NCI-H510A treated with DMSO at 0.1 percent for 48 hours (cell line): ENCODE data around the gene MRPL48.
"Not testable (repeated sequence)": the region's sequence is repeated elsewhere in the genome, so short reads cannot be mapped to it uniquely, and the experiment has no call there.

Source experiments
- DNase-seq: peaks from one replicate; lab custom pipeline; 2025; lab: John Stamatoyannopoulos, UW

The MRPL48 gene

DNA sequence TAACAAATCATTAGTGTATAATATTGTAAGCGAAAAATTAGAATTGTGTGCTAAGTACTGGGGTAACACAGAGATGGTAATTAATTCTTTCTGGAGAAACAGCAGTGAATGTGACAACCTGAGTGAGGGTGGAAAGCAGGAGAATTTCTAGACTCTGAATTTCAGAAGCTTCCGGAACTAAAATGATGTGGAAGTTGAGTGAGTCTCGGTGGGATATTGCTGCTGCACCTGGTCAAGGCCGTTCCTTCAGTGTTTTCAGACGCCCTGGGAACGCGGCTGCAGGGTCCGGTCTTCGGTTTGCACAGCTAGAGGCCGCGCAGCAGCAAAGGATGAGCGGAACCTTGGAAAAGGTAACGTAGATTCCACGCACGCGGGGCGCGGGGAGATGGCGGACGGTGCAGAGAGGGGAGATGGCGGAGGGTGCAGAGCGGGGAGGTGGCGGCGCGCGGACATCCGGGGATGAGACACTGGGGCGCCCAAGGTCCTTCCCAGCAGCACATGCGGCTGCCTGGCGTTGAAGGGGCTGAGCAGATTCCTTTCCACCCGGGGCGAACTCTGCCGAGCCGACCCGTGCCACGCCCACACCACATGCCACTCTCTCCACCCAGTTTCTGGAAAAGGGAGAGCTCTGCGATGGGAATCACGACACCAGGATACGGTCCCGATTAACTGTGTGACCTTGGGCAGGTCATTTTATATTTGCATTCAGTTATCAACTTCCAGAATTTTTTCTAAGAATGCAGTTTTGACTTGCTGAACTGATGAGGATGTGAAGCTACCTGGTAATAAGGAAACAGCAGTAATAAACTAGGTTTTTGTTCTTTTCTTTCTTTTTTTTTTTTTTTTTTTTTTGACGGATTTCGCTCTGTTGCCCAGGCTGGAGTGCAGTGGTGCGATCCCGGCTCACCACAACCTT lies at the start of gene MRPL48:
Gene MRPL48 (plus strand): TSS at position 232 of the 916 bp plus-strand sequence. CDS start 98 bp downstream, at position 330.
- peak; percentile 93 for DNase-seq

DNA sequence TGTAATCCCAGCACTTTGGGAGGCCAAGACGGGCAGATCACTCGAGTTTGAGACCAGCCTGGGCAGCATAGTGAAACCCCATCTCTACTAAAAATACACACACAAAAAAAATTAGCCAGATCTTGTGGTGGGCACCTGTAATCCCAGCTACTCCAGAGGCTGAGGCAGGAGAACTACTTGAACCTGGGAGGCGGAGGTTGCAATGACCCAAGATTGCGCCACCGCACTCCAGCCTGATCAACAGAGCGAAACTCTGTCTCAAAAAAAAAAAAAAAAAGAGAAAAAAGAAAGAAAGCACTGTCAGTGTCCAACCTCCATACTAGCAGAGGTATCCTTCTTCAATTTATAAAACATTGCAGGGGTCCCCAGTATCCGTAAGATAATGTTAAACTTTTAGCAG lies 44.6 kb upstream of the MRPL48 start:
- DNase-seq = no peak

DNA sequence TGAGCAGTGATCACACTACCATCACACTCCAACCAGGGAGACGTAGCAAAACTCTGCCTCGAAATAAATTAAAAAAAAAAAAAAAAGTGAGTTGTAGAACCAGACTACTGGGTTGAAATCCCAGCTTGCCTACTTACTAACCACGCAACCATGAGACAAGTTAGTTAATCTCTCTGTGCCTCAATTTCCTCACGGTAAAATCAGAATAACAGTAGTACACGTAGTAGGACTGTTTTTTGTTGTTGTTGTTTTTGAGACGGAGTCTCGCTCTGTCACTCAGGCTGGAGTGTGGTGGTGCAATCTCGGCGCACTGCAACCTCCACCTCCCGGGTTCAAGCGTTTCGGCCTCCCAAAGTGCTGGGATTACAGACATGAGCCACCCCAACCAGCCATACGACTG lies 41.0 kb upstream of the MRPL48 start:
- no peak for DNase-seq

DNA sequence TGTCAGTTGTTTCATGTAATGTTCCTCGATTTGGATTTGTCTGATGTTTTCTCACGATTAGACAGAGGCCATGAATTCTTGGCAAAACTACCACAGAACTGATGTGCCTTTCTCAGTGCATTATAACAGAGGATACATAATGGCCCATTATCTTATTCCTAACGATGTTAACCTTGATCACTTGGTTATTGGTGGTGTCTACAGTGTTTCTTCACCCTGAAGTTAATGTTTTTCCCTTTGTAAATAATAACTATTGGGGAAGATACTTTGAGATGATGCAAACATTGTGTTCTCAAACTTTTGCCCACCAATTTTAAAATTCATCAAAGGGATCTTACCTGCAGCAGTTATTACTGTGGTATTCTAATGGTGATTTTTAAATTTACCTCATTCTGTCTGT lies 39.9 kb upstream of the MRPL48 start:
- no peak for DNase-seq

DNA sequence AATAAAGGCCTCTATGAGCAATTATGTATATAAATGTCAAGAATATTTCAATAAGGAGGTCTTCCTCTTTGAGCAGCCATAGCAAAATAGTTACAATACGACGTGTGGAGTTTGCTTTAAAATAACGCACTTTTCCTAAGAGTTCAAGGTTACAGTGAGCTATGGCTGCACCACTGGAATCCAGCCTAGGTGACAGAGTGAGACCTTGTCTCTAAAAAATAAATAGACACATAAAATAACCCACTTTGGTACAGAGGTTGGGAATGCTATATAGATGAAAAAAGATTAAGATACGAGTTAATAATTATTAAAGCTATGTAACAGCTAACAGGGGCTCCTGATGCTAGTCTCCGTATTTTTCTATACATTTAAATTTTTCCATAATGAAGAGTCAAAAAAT lies 39.4 kb upstream of the MRPL48 start:
- no peak for DNase-seq

DNA sequence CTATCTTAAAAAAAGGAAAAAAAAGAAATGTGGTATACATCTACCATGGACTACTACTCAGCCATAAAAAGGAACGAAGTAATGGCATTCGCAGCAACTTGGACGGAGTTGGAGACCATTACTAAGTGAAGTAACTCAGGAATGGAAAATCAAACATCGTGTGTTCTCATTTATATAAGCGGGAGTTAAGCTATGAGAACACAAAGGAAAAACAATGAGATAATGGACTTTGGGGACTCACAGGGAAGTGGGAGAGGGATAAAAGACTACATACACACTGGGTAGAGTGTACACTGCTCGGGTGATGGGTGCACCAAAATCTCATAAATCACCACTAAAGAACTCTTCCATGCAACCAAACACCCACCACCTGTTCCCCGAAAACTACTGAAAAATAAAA lies 38.6 kb upstream of the MRPL48 start:
- no peak for DNase-seq

DNA sequence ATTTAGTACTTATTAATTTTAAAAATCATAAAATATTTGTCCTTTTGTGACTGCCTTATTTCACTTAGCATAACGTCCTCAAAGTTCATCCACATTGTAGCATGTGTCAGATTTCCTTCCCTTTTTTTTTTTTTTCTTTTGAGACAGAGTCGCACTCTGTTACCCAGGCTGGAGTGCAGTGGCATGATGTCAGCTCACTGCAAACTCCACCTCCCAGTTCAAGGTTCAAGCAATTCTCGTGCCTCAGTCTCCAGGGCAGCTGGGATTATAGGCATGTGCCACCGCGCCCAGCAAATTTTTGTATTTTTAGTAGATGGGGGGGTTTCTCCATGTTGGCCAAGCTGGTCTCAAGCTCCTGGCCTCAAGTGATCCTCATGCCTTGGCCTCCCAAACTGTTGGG lies 37.4 kb upstream of the MRPL48 start:
- no peak for DNase-seq

DNA sequence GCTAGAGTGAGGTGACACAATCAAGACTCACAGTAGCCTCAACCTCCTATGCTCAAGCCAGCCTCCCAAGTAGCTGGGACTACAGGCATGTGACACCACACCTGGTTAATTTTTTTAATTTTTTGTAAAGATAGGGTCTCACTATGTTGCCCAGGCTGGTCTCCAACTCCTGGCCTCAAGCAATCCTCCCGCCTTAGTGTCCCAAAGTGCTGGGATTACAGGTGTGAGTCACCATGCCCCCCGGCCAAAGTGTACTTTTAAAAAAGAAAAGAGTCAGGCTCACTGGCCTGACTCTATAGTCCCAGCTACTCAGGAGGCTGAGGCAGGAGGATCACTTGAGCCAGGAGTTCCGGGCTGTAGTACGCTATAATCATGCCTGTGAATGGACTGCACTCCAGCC lies 36.8 kb upstream of the MRPL48 start:
- not testable (repeated sequence) for DNase-seq

DNA sequence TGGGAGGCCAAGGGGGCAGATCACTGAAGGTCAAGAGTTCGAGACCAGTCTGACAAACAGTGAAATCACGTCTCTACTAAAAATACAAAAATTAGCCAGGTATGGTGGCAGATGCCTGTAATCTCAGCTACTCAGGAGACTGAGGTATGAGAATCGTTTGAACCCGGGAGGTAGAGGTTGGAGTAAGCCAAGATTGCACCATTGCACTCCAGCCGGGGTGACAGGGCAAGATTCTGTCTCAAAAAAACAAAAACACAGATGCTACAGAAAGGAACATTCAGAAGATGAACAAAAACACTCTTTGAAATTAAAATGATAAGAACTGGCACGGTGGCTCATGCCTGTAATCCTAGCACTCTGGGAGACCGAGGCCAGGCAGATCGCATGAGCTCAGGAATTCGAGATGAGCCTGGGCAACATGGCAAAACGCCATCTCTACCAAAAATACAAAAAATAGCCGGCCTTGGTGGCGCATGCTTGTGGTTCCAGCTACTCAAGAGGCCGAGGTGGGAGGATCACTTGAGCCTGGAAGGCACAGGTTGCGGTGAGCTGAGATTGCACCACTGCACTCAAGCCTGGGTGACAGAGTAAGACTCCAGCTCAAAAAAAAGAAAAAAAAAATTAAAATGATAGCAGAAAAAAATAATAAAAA lies 35.3 kb upstream of the MRPL48 start:
- no peak for DNase-seq

DNA sequence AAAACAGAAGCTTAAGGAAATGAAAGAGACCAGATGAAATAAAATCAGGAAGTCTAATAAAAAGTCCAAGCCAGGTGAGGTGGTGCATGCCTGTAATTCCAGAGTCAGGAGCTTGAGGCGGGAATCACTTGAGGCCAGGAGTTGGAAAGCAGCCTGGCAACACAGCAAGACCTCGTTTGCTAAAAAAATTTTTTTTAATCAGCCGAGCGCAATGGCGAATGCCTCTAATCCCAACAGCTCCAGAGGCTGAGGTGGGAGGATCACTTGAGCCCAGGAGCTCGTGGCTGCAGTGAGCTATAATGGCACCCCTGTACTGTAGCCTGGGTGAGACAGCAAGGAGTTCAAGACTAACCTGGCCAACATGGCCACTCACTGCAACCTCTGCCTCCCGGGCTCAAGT lies 34.8 kb upstream of the MRPL48 start:
- no peak for DNase-seq

DNA sequence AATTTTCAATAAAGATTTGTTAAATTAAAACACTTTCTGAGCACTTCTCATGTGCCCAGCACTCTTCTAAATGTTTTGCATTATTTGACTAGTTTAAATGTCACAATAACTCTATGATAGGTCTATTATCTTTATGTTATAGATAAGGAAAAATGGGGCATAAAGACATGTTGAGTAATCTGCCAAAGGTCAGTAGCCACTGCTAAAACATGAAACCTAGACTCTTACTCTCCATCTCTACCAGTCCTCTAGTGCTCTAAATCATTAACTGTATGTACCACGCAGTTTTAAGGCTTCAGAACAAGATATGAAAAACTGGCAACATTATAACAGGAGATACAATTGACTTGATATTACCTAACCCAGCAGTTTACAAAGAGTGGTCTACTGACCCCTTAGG lies 33.7 kb upstream of the MRPL48 start:
- no peak for DNase-seq

DNA sequence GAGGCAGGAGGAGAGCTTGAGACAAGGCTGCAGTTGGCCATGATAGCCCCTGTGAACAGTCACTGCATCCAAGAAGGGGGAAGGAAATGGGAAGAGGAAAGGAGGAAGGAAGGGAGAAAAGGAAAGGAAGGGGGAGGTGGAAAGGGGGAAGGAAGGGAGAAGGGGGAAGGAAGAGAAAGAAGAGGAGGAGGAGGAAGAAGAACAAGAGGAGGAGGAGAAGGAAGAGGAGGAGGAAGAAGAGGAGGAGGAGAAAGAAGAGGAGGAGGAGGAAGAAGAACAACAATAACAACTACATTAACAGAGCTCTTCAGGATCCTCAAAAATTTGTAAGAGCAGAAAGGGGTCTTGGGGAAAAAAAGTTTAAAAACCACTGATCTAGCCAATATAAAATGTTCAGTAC lies 32.0 kb upstream of the MRPL48 start:
- no peak for DNase-seq

DNA sequence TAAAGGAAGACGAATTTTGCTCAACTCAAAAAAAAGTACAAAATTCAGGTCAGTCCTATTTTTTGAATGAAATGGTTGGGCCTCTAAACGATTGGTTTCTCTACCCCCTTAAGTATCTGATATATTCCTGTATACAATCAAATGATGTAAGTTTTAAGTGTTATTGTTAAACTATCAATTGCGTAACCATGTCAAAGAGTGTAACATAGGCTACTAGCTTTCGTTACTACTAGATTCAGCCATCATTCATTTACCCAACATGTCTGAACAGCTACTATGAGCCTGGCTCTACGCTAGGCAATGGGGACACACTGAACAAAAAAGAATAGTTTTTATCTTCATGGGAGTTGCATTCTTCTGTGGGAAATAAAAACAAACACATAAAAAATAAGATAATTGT lies 30.1 kb upstream of the MRPL48 start:
- no peak for DNase-seq

DNA sequence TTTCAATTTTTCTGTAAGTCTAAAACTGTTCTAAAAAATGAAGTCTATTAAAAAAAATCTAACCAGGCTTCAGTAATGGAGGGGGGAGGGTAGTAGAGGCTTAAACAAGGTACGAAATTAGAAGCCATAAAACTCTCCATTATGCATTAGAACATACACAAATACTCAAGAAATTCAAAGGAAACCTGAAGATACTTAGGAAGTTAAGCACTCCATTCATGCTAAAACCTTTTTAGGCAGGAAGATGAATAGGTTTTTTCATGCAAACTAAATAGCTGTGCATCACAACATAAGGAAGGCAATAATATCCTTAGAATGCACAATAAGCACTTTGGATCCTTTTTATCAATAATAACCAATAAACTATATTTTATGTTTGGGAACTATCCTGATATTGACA lies 29.2 kb upstream of the MRPL48 start:
- no peak for DNase-seq

DNA sequence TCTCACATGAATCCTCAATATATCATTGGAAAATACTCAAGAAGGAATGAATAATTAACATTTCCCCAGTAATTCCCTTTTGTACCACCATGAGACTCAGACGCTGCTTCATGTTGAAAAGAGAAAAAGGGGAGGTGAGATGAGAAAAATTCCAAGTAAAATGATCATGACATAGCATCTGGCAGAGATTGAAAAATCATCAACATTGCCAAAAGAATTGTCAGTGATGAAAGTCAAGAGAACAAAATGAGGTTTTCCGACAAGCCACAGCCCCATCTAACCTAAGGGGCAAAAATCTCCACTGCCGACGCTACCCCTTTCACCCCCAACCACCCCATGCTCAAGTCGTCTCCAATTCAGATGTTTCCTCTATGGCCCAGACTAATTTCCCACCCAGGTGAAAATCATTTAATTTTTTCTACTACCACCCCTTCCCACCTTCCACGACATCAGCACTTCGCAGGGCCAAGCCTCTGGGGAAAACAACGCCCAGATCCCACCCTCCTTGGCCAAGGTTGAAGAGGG lies 28.0 kb upstream of the MRPL48 start:
- no peak for DNase-seq

DNA sequence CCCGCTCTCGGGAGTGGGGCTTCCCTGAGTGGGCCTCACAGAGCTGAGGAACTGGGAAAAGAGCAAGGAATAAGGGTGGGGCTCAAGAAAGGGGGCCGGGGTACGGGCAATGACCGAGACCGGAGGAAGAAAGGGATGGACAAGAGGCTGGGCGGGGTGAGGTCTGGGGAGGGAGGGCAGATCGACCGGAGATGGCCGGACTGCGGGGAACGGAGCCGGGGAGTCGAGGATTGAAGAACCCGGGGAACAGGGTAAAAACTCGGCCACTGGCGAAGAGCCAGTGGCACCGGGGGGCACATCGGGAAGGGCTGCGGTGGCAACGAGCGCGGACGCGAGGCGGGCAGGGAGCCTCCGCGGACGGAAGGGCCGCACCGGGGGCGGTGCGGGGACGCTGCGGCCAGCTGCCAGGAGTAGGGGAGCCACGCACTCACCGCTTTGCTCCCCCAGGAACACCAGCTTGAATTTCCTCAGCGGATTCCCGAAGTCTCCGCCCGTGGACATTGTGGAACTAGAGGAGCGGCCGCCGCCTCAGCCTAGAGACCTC lies 27.5 kb upstream of the MRPL48 start:
- no peak for DNase-seq

DNA sequence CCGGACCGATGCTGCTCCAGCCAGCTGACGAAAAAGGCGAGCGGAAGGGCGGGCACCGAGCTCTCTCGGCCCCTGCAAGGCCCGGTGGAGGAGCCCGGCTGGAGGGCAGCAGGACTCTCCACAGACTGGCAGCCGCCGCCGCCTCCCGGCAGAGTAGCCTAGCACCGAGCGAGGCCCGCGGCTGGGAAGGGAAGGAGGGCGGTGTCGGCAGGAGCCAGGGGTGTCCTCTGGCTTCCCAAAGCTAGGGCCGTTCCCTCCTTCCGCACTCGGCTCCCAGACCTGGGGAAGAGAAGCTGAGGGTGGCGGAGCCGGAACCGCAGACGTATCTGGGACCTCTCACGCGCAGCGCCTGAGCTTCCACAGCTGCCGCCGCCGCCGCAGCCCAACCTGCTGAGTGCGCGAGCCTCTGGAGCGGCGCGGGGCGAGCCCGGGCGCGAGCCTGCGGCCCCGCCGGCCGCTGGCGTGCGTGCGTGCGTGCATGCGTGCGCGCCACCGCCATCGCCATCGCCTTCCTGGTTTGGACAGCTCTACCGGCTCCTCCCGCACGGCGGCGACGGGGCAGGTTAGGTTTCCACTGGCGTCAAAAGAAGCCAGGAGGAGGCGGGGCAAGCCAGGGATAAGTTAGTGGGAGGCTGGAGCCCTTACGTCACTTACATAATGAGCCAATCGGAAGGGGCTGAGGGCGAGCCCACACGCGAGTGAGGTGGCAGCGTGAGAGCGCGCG lies 26.8 kb upstream of the MRPL48 start, which contains the start of gene RAB6A:
Gene RAB6A (minus strand): TSS at position 396 of the 724 bp plus-strand sequence. CDS start 439 bp downstream, outside the sequence.
- peak; percentile 96 for DNase-seq

DNA sequence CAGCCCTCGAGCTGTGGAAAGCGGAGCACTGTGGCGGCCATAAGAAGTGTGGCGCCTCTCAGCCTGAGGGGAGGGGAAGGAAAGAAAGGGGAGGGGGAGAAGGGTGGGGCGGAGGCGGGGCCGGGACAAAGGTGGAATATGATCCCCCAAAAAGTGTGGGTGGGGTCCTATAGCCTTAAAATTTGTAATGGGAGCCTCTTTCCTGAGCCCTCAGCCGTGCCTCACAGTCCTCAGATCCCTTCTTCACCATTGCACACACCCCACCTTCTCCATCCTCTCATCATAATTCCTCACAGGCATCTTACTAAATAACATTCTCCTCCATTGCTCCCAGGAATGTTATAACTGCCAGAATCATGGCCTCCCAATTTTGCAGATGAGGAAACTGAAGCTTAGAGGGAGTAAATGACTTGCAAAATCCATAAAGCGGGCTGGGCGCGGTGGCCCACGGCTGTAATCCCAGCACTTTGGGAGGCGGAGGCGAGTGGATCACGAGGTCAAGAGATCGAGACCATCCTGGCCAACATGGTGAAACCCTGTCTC lies 26.2 kb upstream of the MRPL48 start:
- no peak for DNase-seq

DNA sequence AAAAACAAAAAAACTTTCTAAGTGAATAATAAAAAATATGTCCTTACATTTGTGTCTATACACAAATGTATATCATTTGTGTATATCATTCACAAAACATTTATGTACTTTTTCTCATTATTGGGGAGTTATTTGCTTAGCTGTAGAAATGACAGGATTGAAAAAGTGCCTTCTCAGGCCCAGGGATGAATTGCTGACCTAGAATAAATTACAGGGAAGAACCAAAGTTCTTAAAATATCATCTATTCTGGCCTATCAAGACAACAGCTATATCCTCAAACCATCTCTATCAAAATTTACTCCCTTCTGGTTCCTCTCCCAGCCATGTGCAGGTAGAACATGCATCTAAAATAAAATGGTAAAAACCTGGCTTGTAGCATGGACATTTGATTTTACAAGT lies 24.9 kb upstream of the MRPL48 start:
- DNase-seq = no peak

DNA sequence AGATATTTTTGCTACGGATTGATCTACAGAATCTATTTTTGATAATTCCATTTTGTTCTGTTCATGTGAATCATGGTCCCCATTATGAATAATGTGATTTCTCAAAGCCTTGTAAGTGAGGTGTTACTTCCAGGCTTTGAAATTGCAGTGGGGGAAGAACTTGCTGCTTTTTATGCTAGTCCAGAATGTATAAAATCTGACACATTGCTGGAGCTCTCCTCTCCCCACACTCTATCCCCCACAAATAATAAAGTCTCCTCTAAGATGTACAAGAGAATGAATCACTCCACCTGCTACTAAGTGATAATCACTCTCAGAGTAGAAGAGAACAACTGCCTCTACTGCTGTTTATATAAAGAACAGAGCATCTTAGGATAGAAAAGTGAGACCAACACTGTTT lies 20.9 kb upstream of the MRPL48 start:
- DNase-seq = no peak

DNA sequence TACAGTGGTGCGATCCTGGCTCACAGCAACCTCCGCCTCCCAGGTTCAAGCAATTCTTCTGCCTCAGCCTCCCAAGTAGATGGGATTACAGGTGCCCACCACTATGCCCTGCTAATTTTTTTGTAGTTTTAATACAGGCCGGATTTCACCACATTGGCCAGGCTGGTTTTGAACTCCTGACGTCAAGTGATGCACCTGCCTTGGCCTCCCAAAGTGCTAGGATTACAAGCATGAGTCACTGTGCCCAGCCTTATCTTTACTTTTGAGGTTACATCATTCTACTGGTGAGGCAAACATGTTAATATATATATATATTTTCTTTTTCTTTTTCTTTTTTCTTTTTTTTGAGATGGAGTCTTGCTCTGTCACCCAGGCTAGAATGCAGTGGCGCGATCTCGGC lies 16.9 kb upstream of the MRPL48 start:
- not testable (repeated sequence) for DNase-seq
